IMR-90 (cell line): ENCODE data around the gene ATG3. TPM values are rescaled to one million over a fixed set of nuclear protein-coding genes. Genes with fewer than 3 reads are reported as not detected.

Source experiments
- ATAC-seq: fragments of 200-7000 bp; cut with Tn5 transposase; 2 replicates; pipeline ENCODE4 v1.9.1; 2020; ENCODE audit warnings: low read depth, mild to moderate bottlenecking, moderate library complexity
- BruUV-seq: library from RNA; stranded (reverse); fragments of 400-500 nt; replicated peaks from 2 replicates; lab custom pipeline; 2021; lab: Mats Ljungman, UMichigan
- CTCF ChIA-PET: fragments of 300-600 bp; formaldehyde crosslinking; extraction: SDS; loops from one replicate; lab custom pipeline; 2021; ENCODE audit warnings: antibody characterized with exemption; lab: Yijun Ruan, JAX
- POLR2A ChIA-PET: fragments of 300-600 bp; sonication (Branson Sonifier 250); formaldehyde crosslinking; loops from one replicate; lab custom pipeline; 2022; ENCODE audit warnings: antibody characterized with exemption; ENCODE audit not compliant: unreplicated experiment; lab: Charles Lee
- DNase-seq: peaks from one replicate; pipeline ENCODE4 v3.0.0; 2013
- H2AFZ ChIP-seq: replicated peaks from 2 replicates; pipeline ENCODE3; 2013; ENCODE audit warnings: low read length, mild to moderate bottlenecking; ENCODE audit not compliant: poor library complexity
- H2AK5ac ChIP-seq: 2 replicates; pipeline ENCODE4 v1.6.1; 2013; ENCODE audit warnings: low read depth, low read length, inconsistent platforms
- H2AK9ac ChIP-seq: replicated peaks from 2 replicates; pipeline ENCODE3; 2013; ENCODE audit warnings: mild to moderate bottlenecking, low read depth, low read length, moderate library complexity; ENCODE audit not compliant: poor library complexity
- H2BK120ac ChIP-seq: 2 replicates; pipeline ENCODE4 v1.6.1; 2013; ENCODE audit warnings: low read depth, low read length, inconsistent platforms
- H2BK15ac ChIP-seq: 3 replicates; pipeline ENCODE4 v1.6.1; 2013; ENCODE audit warnings: low read depth, low read length, inconsistent platforms
- H2BK20ac ChIP-seq: 2 replicates; pipeline ENCODE4 v1.6.1; 2013; ENCODE audit warnings: low read depth, mild to moderate bottlenecking, inconsistent platforms, low read length, moderate library complexity
- H2BK5ac ChIP-seq: 2 replicates; pipeline ENCODE4 v1.6.1; 2013; ENCODE audit warnings: mild to moderate bottlenecking, low read depth, low read length, inconsistent platforms; ENCODE audit not compliant: poor library complexity, severe bottlenecking
- H3K14ac ChIP-seq: replicated peaks from 2 replicates; pipeline ENCODE4 v1.6.1; 2013; ENCODE audit warnings: low read depth, low read length, inconsistent platforms
- H3K18ac ChIP-seq: 2 replicates; pipeline ENCODE4 v1.6.1; 2013; ENCODE audit warnings: low read depth, low read length, control low read depth
- H3K23ac ChIP-seq: 2 replicates; pipeline ENCODE4 v1.6.1; 2013; ENCODE audit warnings: low read depth, low read length, inconsistent platforms
- H3K27ac ChIP-seq: 2 replicates; pipeline ENCODE4 v1.5.1; 2013; ENCODE audit warnings: mild to moderate bottlenecking, control low read depth, low read length; ENCODE audit not compliant: insufficient read depth
- H3K27me3 ChIP-seq: 2 replicates; pipeline ENCODE4 v1.6.1; 2013; ENCODE audit warnings: low read length; ENCODE audit not compliant: control insufficient read depth, insufficient read depth
- H3K36me3 ChIP-seq: 2 replicates; pipeline ENCODE4 v1.6.1; 2013; ENCODE audit warnings: low read length, mixed read lengths; ENCODE audit not compliant: control insufficient read depth, insufficient read depth
- H3K4ac ChIP-seq: 2 replicates; pipeline ENCODE4 v1.6.1; 2013; ENCODE audit warnings: low read depth, low read length, inconsistent platforms
- H3K4me1 ChIP-seq: 2 replicates; pipeline ENCODE4 v1.6.1; 2013; ENCODE audit warnings: low read length, mixed read lengths; ENCODE audit not compliant: control insufficient read depth, insufficient read depth
- H3K4me2 ChIP-seq: 2 replicates; pipeline ENCODE4 v1.6.1; 2013; ENCODE audit warnings: low read depth, mild to moderate bottlenecking, control low read depth, low read length, moderate library complexity
- H3K4me3 ChIP-seq: 2 replicates; pipeline ENCODE4 v1.5.1; 2013; ENCODE audit warnings: low read depth, mild to moderate bottlenecking, control low read depth, low read length, moderate library complexity; ENCODE audit not compliant: insufficient read depth
- H3K56ac ChIP-seq: 2 replicates; pipeline ENCODE4 v1.6.1; 2013; ENCODE audit warnings: low read length, inconsistent platforms; ENCODE audit not compliant: insufficient read depth; ENCODE audit errors: extremely low read depth
- H3K79me1 ChIP-seq, 2 experiments: 2 replicates each; pipeline ENCODE4 v1.6.1; 2013; ENCODE audit warnings: low read length in 2 of 2, inconsistent platforms in 1 of 2, low read depth in 1 of 2
- H3K9ac ChIP-seq: 2 replicates; pipeline ENCODE4 v1.6.1; 2013; ENCODE audit warnings: low read depth, low read length, control low read depth
- H3K9me1 ChIP-seq: 2 replicates; pipeline ENCODE4 v1.6.1; 2013; ENCODE audit warnings: low read length, inconsistent platforms; ENCODE audit not compliant: insufficient read depth
- H3K9me3 ChIP-seq: 2 replicates; pipeline ENCODE4 v1.6.1; 2013; ENCODE audit warnings: low read length; ENCODE audit not compliant: control insufficient read depth, insufficient read depth
- H4K20me1 ChIP-seq: 2 replicates; pipeline ENCODE4 v1.6.1; 2013; ENCODE audit warnings: low read length, inconsistent platforms; ENCODE audit not compliant: insufficient read depth
- H4K5ac ChIP-seq: 2 replicates; pipeline ENCODE4 v1.6.1; 2013; ENCODE audit warnings: mild to moderate bottlenecking, low read depth, low read length, control low read depth
- H4K8ac ChIP-seq, 2 experiments: 2 replicates each; pipeline ENCODE4 v1.6.1; 2013; ENCODE audit warnings: low read depth in 2 of 2, low read length in 2 of 2, control low read depth in 1 of 2, inconsistent platforms in 1 of 2
- H4K91ac ChIP-seq: 2 replicates; pipeline ENCODE4 v1.6.1; 2013; ENCODE audit warnings: low read depth, low read length, inconsistent platforms; ENCODE audit not compliant: insufficient read depth
- BHLHE40 ChIP-seq: fragments of 150-350 bp; IDR thresholded peaks from 2 replicates; pipeline ENCODE4 v1.6.1; 2016; ENCODE audit warnings: mild to moderate bottlenecking, low read depth, low read length
- CEBPB ChIP-seq: IDR thresholded peaks from 2 replicates; pipeline ENCODE4 v1.6.1; 2012; ENCODE audit warnings: low read depth, low read length, improper control_type of control experiment
- CHD1 ChIP-seq: IDR thresholded peaks from 2 replicates; pipeline ENCODE4 v1.6.1; 2012; ENCODE audit warnings: low read depth, low read length, improper control_type of control experiment
- FOS ChIP-seq: fragments of 150-350 bp; IDR thresholded peaks from 2 replicates; pipeline ENCODE4 v1.6.1; 2016; ENCODE audit warnings: low read depth, low read length
- RCOR1 ChIP-seq: IDR thresholded peaks from 2 replicates; pipeline ENCODE4 v1.6.1; 2012; ENCODE audit warnings: mild to moderate bottlenecking, low read length, improper control_type of control experiment; ENCODE audit not compliant: insufficient replicate concordance
- WGBS, 2 experiments: methylation state at CpG; one replicate each; pipeline versions ENCODE4 v1.1.5 to v1.1.7; 2013; ENCODE audit warnings: missing lambda C conversion rate in 2 of 2; ENCODE audit not compliant: insufficient read length in 1 of 2; ENCODE audit errors: extremely low coverage in 2 of 2; 5-methylcytosine and 5-hydroxymethylcytosine counted together
- dilution Hi-C: fragments of 300-500 bp; cut with HindIII; formaldehyde crosslinking; loops from one replicate; pipeline ENCODE4 v1.14.3; 2018; ENCODE audit warnings: low sequenced_read_pairs; ENCODE audit not compliant: unreplicated experiment
- in situ Hi-C: fragments of 300-500 bp; cut with MboI; formaldehyde crosslinking; loops from 3 replicates; pipeline ENCODE4 v1.14.3; 2019; ENCODE audit warnings: low sequenced_read_pairs, inconsistent platforms, mixed read lengths
- intact Hi-C: fragments of 100-400 bp; cut with micrococcal nuclease; formaldehyde crosslinking; loops from 2 replicates; pipeline ENCODE4 v1.10.0; 2022
- polyA plus RNA-seq, 3 experiments: library from polyadenylated mRNA; depleted of rRNA; stranded (reverse); fragments of >200 nt; gene quantifications; 2 replicates each; pipeline ENCODE4 v1.2.3, GENCODE V29; 2012; ENCODE audit warnings: low replicate concordance in 1 of 3
- total RNA-seq: library from RNA; depleted of rRNA; stranded (reverse); fragments of >200 nt; gene quantifications from 2 replicates; pipeline ENCODE4 v1.2.3, GENCODE V29; 2012
- TF ChIP-seq, protein P1 (sequence below): fragments of 150-350 bp; IDR thresholded peaks from 2 replicates; pipeline ENCODE4 v1.6.1; 2017; ENCODE audit warnings: mild to moderate bottlenecking, antibody characterized with exemption, low read length, low read depth

ATG3 gene
- total and polyA plus RNA-seq, 2 of the 4 experiments (the other 2 are of a cell fraction) = 30.8 to 31.7 TPM

DNA sequence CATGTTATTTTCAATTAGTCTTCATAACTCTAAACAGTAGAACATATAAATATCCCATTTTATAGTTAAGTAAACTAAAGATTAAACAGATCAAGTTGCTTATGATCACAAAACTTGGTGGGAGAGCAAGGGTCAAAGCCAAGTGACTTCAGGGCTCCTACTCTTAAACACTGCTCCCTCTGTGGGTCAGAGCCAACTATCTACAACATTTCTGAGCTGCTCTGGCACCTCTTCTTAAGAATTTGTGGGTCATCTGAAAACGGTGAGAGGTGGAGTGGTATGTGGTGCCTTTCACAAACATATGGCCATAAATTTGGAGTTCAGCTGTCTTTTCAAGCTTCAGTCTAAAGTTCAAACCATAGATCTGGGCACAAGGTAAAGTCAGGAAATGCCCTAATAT is 10.9 kb downstream of the ATG3 start:
- H3K9me3 ChIP-seq = no peaks in the 10 kb centered on the region
- POLR2A ChIA-PET = no interaction called here
- H3K4me1 ChIP-seq = peaks cover 6% of the 10 kb centered on the region
- no peak overlapping the region for H3K23ac ChIP-seq
- no peak overlapping the region for H3K18ac ChIP-seq
- no peak overlapping the region for H2AK5ac ChIP-seq
- H3K9me1 ChIP-seq = 0 out of 2 replicates have a peak, but pooled peaks cover 3% of the 10 kb centered on the region
- intact Hi-C loops = no loop called here
- no peak overlapping the region for H4K8ac ChIP-seq
- no peak overlapping the region for H3K4me3 ChIP-seq
- CTCF ChIA-PET = interaction anchor here (0.5 to 0.6 kb wide), 2 partner anchors 538 to 1223 kb away, joined by 3 to 5 read pairs; no protein-coding TSS in a partner anchor
- in situ Hi-C loops = no loop called here
- no peak overlapping the region for H4K91ac ChIP-seq
- no peaks in the 10 kb centered on the region for H3K27me3 ChIP-seq
- peaks cover 18 to 20% of the 10 kb centered on the region in 2 experiments for H3K79me1 ChIP-seq
- DNase-seq = no peak
- no peak overlapping the region for H2BK5ac ChIP-seq
- TF ChIP-seq RCOR1 (no peak), CEBPB (no peak), FOS (no peak), CHD1 (no peak), BHLHE40 (no peak)
- TF ChIP-seq, protein P1, sequence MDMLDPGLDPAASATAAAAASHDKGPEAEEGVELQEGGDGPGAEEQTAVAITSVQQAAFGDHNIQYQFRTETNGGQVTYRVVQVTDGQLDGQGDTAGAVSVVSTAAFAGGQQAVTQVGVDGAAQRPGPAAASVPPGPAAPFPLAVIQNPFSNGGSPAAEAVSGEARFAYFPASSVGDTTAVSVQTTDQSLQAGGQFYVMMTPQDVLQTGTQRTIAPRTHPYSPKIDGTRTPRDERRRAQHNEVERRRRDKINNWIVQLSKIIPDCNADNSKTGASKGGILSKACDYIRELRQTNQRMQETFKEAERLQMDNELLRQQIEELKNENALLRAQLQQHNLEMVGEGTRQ = no peak
- no peak overlapping the region for H3K4me2 ChIP-seq
- no CpG with 5 or more reads among the region's 1 CpG for WGBS, 2 experiments
- dilution Hi-C loops = no loop called here
- H3K4ac ChIP-seq = no peak overlapping the region
- H2AK9ac ChIP-seq = no peak overlapping the region
- H4K20me1 ChIP-seq = peaks cover 6% of the 10 kb centered on the region; the same call in 1 of the 2 replicates
- peaks cover 11% of the 10 kb centered on the region for H3K36me3 ChIP-seq
- H2BK20ac ChIP-seq = no peak overlapping the region
- H3K27ac ChIP-seq = no peak overlapping the region
- BruUV-seq = no TSS peak
- H3K14ac ChIP-seq = no peak overlapping the region
- H3K9ac ChIP-seq = no peak overlapping the region
- no peak overlapping the region for H2BK15ac ChIP-seq
- peak; percentile 40 for ATAC-seq
- no peak overlapping the region for H2BK120ac ChIP-seq
- H4K5ac ChIP-seq = no peak overlapping the region
- H2AFZ ChIP-seq = no peak overlapping the region
- no peak overlapping the region for H3K56ac ChIP-seq
